PC-9 (cell line): ENCODE measurements around the gene SIX2. TPM values are rescaled to one million over a fixed set of nuclear protein-coding genes. Genes with fewer than 3 reads are reported as not detected.

Experiments used
- BruUV-seq: library from RNA; stranded (reverse); fragments of 400-500 nt; replicated peaks from 2 replicates; lab custom pipeline; 2021; lab: Mats Ljungman, UMichigan
- CTCF ChIA-PET: fragments of 300-600 bp; sonication (Branson Sonifier 250); formaldehyde crosslinking; loops from one replicate; lab custom pipeline; 2022; ENCODE audit warnings: antibody characterized with exemption; lab: Charles Lee
- POLR2A ChIA-PET: fragments of 300-600 bp; sonication (Branson Sonifier 250); formaldehyde crosslinking; loops from one replicate; lab custom pipeline; 2022; ENCODE audit warnings: antibody characterized with exemption; ENCODE audit not compliant: unreplicated experiment; lab: Charles Lee
- DNase-seq, 2 experiments: peaks; one replicate each; pipeline versions ENCODE4 v3.0.0 to v3.0.0-alpha.2; 2015 to 2022; ENCODE audit warnings: mixed read lengths in 1 of 2
- H2AFZ ChIP-seq: fragments of 200-600 bp; sonication (generic); 2 replicates; pipeline ENCODE4 v1.8.1; 2017; ENCODE audit warnings: antibody characterized with exemption
- H3F3A ChIP-seq: fragments of 200-600 bp; sonication (generic); 2 replicates; pipeline ENCODE4 v1.8.1; 2017; ENCODE audit warnings: antibody characterized with exemption, mild to moderate bottlenecking, low read depth; ENCODE audit not compliant: insufficient read depth
- H3K27ac ChIP-seq: fragments of 200-600 bp; sonication (generic); 2 replicates; pipeline ENCODE4 v1.6.1; 2016; ENCODE audit warnings: mixed run types
- H3K27me3 ChIP-seq: fragments of 200-600 bp; sonication (generic); 2 replicates; pipeline ENCODE4 v1.6.1; 2016; ENCODE audit warnings: low read depth, mixed run types; ENCODE audit not compliant: insufficient read depth
- H3K36me3 ChIP-seq: fragments of 200-600 bp; sonication (generic); 2 replicates; pipeline ENCODE4 v1.6.1; 2016; ENCODE audit warnings: low read depth, mixed run types
- H3K4me1 ChIP-seq: fragments of 200-600 bp; sonication (generic); replicated peaks from 2 replicates; pipeline ENCODE4 v1.6.1; 2016; ENCODE audit warnings: mixed run types; ENCODE audit not compliant: insufficient read depth
- H3K4me2 ChIP-seq: fragments of 200-600 bp; sonication (generic); 2 replicates; pipeline ENCODE4 v1.6.1; 2017; ENCODE audit warnings: mixed run types
- H3K4me3 ChIP-seq: fragments of 200-600 bp; sonication (generic); 2 replicates; pipeline ENCODE4 v1.6.1; 2016; ENCODE audit warnings: mixed run types
- H3K79me2 ChIP-seq: fragments of 200-600 bp; sonication (generic); 2 replicates; pipeline ENCODE4 v1.6.1; 2017; ENCODE audit warnings: low read depth, mixed run types
- H3K9me2 ChIP-seq: fragments of 200-600 bp; sonication (generic); 2 replicates; pipeline ENCODE4 v1.8.1; 2017; ENCODE audit warnings: mild to moderate bottlenecking; ENCODE audit not compliant: insufficient read depth
- H3K9me3 ChIP-seq: fragments of 200-600 bp; sonication (generic); 2 replicates; pipeline ENCODE4 v1.8.1; 2016; ENCODE audit warnings: low read depth; ENCODE audit not compliant: insufficient read depth
- H4K20me1 ChIP-seq: fragments of 200-600 bp; sonication (generic); 2 replicates; pipeline ENCODE4 v1.8.1; 2017; ENCODE audit not compliant: insufficient read depth
- EZH2 ChIP-seq: fragments of 200-600 bp; sonication (generic); IDR thresholded peaks from 2 replicates; pipeline ENCODE4 v1.8.0; 2017; ENCODE audit warnings: antibody characterized with exemption, low read depth
- intact Hi-C: fragments of 100-400 bp; cut with micrococcal nuclease; formaldehyde crosslinking; loops from one replicate; pipeline ENCODE4 v1.10.0; 2022; ENCODE audit not compliant: unreplicated experiment
- total RNA-seq: library from RNA; stranded (reverse); gene quantifications from 2 replicates; pipeline ENCODE4 v1.2.3, GENCODE V29; 2021
- TF ChIP-seq, protein P1 (sequence below): fragments of 200-600 bp; sonication (generic); conservative IDR thresholded peaks from 2 replicates; pipeline ENCODE4 v1.6.1; 2017; ENCODE audit warnings: mixed run types, antibody characterized with exemption, mild to moderate bottlenecking, moderate library complexity

The SIX2 gene
- total RNA-seq, 1 experiment from 2014 or later = 10.2 TPM

DNA sequence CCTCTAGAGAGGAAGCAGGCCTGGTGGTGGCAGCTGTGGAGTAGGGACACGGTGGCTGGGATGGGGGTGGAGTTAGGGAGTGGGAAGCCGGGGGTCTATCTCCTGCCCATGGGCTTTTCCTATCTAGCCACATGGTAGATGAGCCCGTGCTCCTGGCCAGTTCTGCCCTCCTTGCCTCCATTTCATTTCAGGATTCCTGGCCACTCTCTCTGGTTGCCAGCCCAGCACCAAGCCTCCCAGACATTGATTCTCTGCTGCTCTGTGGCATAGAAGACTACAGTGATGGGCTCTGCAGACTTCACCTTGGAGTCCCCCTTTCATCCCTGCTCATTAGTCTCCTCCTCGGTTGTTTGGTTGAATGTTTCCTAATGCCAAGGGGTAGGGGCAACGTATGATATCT lies 48.4 kb downstream of the SIX2 start:
- Histone ChIP-seq H3K27ac (no peak overlapping the region), H4K20me1 (no peaks in the 10 kb centered on the region), H3K9me2 (no peaks in the 10 kb centered on the region), H3K36me3 (no peaks in the 10 kb centered on the region), H3F3A (peaks cover 13% of the 10 kb centered on the region; the same call in 1 of the 2 replicates), H3K9me3 (no peaks in the 10 kb centered on the region), H2AFZ (no peak overlapping the region), H3K4me2 (no peak overlapping the region), H3K27me3 (no peaks in the 10 kb centered on the region), H3K4me1 (peaks cover 10% of the 10 kb centered on the region), H3K79me2 (no peaks in the 10 kb centered on the region), H3K4me3 (no peak overlapping the region)
- no peak for TF ChIP-seq EZH2
- TF ChIP-seq, protein P1, sequence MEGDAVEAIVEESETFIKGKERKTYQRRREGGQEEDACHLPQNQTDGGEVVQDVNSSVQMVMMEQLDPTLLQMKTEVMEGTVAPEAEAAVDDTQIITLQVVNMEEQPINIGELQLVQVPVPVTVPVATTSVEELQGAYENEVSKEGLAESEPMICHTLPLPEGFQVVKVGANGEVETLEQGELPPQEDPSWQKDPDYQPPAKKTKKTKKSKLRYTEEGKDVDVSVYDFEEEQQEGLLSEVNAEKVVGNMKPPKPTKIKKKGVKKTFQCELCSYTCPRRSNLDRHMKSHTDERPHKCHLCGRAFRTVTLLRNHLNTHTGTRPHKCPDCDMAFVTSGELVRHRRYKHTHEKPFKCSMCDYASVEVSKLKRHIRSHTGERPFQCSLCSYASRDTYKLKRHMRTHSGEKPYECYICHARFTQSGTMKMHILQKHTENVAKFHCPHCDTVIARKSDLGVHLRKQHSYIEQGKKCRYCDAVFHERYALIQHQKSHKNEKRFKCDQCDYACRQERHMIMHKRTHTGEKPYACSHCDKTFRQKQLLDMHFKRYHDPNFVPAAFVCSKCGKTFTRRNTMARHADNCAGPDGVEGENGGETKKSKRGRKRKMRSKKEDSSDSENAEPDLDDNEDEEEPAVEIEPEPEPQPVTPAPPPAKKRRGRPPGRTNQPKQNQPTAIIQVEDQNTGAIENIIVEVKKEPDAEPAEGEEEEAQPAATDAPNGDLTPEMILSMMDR = no peak
- intact Hi-C loops = no loop called here
- no TSS peak for BruUV-seq
- POLR2A ChIA-PET = no interaction called here
- DNase-seq = no peak
- CTCF ChIA-PET = interaction anchor here (0.6 kb wide), 1 partner anchor 723 kb away, joined by 3 read pairs; no protein-coding TSS in a partner anchor

DNA sequence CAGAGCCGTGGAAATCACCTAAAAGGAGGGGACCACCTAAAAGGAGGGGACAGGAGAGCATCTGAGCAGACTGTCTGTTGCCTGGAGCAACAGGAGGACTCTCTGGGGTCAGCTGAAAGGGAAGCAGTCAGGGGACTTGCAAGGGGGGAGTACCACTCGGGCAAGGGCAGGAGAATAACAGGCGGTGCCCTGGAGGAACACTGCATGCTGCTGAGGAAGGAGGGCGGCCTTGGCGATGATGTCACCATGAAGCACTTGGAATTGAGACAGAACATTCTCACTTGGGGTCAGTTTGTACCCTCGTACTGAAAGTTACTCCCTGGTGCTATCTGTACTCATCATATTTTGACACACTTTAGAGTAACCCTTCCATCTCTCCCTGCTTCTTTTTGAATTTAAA lies 49.4 kb downstream of the SIX2 start:
- H4K20me1 ChIP-seq = no peaks in the 10 kb centered on the region
- H3K4me2 ChIP-seq = no peak overlapping the region
- no TSS peak for BruUV-seq
- DNase-seq = no peak
- H3F3A ChIP-seq = peaks cover 13% of the 10 kb centered on the region; the same call in 1 of the 2 replicates
- no peaks in the 10 kb centered on the region for H3K79me2 ChIP-seq
- H3K4me3 ChIP-seq = no peak overlapping the region
- H3K9me3 ChIP-seq = no peaks in the 10 kb centered on the region
- CTCF ChIA-PET = no interaction called here
- POLR2A ChIA-PET = no interaction called here
- no peak overlapping the region for H3K27ac ChIP-seq
- no peaks in the 10 kb centered on the region for H3K27me3 ChIP-seq
- no peaks in the 10 kb centered on the region for H3K36me3 ChIP-seq
- TF ChIP-seq EZH2 = no peak
- TF ChIP-seq, protein P1 = no peak
- H2AFZ ChIP-seq = no peak overlapping the region
- intact Hi-C loops = loop anchor here (5.0 to 10.0 kb wide), 5 partner anchors 215 to 1345 kb away; no protein-coding TSS in a partner anchor
- H3K4me1 ChIP-seq = peaks cover 10% of the 10 kb centered on the region
- no peaks in the 10 kb centered on the region for H3K9me2 ChIP-seq

DNA sequence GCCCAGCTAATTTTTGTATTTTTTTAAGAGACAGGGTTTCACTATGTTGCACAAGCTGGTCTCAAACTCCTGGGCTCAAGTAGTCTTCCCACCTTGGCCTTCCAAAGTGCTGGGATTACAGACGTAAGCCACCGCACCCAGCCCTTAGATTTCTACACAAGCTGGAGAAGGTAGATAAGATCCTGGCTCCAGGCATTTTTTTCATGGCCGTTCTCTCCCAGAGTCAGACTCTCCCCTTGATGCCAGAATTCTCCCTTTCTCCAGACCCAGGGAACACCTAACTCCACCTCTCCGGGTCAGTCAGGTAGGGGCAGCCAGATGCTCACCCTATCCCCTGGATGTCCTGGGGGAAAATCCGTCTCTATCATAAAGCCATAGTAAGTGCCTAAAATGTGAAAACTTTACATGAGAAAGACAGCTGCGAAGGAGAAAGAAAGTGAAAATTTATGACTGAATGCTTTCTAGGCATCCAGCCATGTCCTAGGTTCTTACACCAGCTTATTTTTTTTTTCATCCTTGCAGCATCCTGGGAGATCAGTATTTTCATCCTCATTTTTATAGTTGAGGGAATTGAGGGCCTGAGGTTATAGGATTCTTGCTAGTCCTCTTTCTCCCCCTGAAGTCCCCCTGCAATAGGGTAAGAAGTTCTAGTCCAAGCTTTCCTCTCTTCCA lies 51.5 kb downstream of the SIX2 start:
- TF ChIP-seq, protein P1 = no peak
- no peak for TF ChIP-seq EZH2
- H3K27ac ChIP-seq = no peak overlapping the region
- no peak overlapping the region for H2AFZ ChIP-seq
- no peak overlapping the region for H3K4me3 ChIP-seq
- peaks cover 13% of the 10 kb centered on the region; the same call in 1 of the 2 replicates for H3F3A ChIP-seq
- no peaks in the 10 kb centered on the region for H4K20me1 ChIP-seq
- intact Hi-C loops = loop anchor here (5.0 to 10.0 kb wide), 5 partner anchors 213 to 1343 kb away; no protein-coding TSS in a partner anchor
- CTCF ChIA-PET = interaction anchor here (0.6 to 1.8 kb wide), 6 partner anchors 42 to 737 kb away, joined by 3 to 7 read pairs (median 3); no protein-coding TSS in a partner anchor
- H3K4me1 ChIP-seq = peaks cover 10% of the 10 kb centered on the region
- no peak for DNase-seq
- H3K9me2 ChIP-seq = no peaks in the 10 kb centered on the region
- POLR2A ChIA-PET = no interaction called here
- no peaks in the 10 kb centered on the region for H3K36me3 ChIP-seq
- no peak overlapping the region for H3K4me2 ChIP-seq
- no TSS peak for BruUV-seq
- no peaks in the 10 kb centered on the region for H3K79me2 ChIP-seq
- H3K27me3 ChIP-seq = no peaks in the 10 kb centered on the region
- H3K9me3 ChIP-seq = no peaks in the 10 kb centered on the region
